GM23338 (cell line): ENCODE data around the gene VOPP1. TPM values are rescaled to one million over a fixed set of nuclear protein-coding genes. Genes with fewer than 3 reads are reported as not detected.

Source experiments
- ATAC-seq: fragments of 200-7000 bp; cut with Tn5 transposase; 3 replicates; pipeline ENCODE4 v1.9.1; 2020
- DNase-seq: peaks from one replicate; pipeline ENCODE4 v3.0.0-alpha.2; 2015; ENCODE audit warnings: low spot score
- H2AFZ ChIP-seq: fragments of 200-600 bp; sonication (generic); 2 replicates; pipeline ENCODE4 v1.8.0; 2016; ENCODE audit warnings: antibody characterized with exemption, mild to moderate bottlenecking, moderate library complexity
- H3F3A ChIP-seq: fragments of 200-600 bp; sonication (generic); replicated peaks from 2 replicates; pipeline ENCODE4 v1.8.0; 2017; ENCODE audit warnings: antibody characterized with exemption, mixed run types, low read depth
- H3K27ac ChIP-seq: fragments of 200-600 bp; sonication (generic); 2 replicates; pipeline ENCODE4 v1.6.1; 2016; ENCODE audit warnings: low read depth
- H3K27me3 ChIP-seq: fragments of 200-600 bp; sonication (generic); 2 replicates; pipeline ENCODE4 v1.8.0; 2016; ENCODE audit warnings: mild to moderate bottlenecking, mixed run types, moderate library complexity; ENCODE audit not compliant: insufficient read depth
- H3K36me3 ChIP-seq: fragments of 200-600 bp; sonication (generic); 2 replicates; pipeline ENCODE4 v1.8.0; 2016; ENCODE audit warnings: mild to moderate bottlenecking; ENCODE audit not compliant: insufficient read depth
- H3K4me1 ChIP-seq: fragments of 200-600 bp; sonication (generic); 2 replicates; pipeline ENCODE4 v1.8.0; 2016; ENCODE audit warnings: mild to moderate bottlenecking, moderate library complexity; ENCODE audit not compliant: insufficient read depth
- H3K4me2 ChIP-seq: fragments of 200-600 bp; sonication (generic); 2 replicates; pipeline ENCODE4 v1.7.1; 2017; ENCODE audit warnings: mixed run types
- H3K4me3 ChIP-seq: fragments of 200-600 bp; sonication (generic); 2 replicates; pipeline ENCODE4 v1.6.1; 2016; ENCODE audit warnings: mixed run types
- H3K79me2 ChIP-seq: fragments of 200-600 bp; sonication (generic); replicated peaks from 2 replicates; pipeline ENCODE4 v1.8.0; 2017; ENCODE audit warnings: mild to moderate bottlenecking; ENCODE audit not compliant: insufficient read depth
- H3K9me2 ChIP-seq: fragments of 200-600 bp; sonication (generic); 2 replicates; pipeline ENCODE4 v1.8.0; 2017; ENCODE audit not compliant: insufficient read depth
- H4K20me1 ChIP-seq: fragments of 200-600 bp; sonication (generic); replicated peaks from 2 replicates; pipeline ENCODE4 v1.8.0; 2017; ENCODE audit warnings: mild to moderate bottlenecking; ENCODE audit not compliant: insufficient read depth
- H3K27ac Mint-ChIP-seq: 2 replicates; pipeline ENCODE4 v1.8.0; 2020; ENCODE audit warnings: inconsistent platforms, mild to moderate bottlenecking, moderate library complexity, mixed read lengths
- H3K27me3 Mint-ChIP-seq: 3 replicates; pipeline ENCODE4 v1.8.0; 2022; ENCODE audit warnings: low read depth, mild to moderate bottlenecking, moderate library complexity, mixed read lengths, inconsistent platforms; ENCODE audit not compliant: insufficient read depth, poor library complexity
- H3K36me3 Mint-ChIP-seq: 3 replicates; pipeline ENCODE4 v1.8.0; 2021; ENCODE audit warnings: low read depth, mild to moderate bottlenecking, inconsistent platforms, moderate library complexity, mixed read lengths
- H3K4me1 Mint-ChIP-seq: 3 replicates; pipeline ENCODE4 v1.8.0; 2020; ENCODE audit warnings: mild to moderate bottlenecking, inconsistent platforms, mixed read lengths
- H3K4me3 Mint-ChIP-seq: 3 replicates; pipeline ENCODE4 v1.8.0; 2021; ENCODE audit warnings: moderate library complexity, mild to moderate bottlenecking, inconsistent platforms, mixed read lengths
- H3K9me3 Mint-ChIP-seq: 3 replicates; pipeline ENCODE4 v1.8.0; 2020; ENCODE audit warnings: moderate library complexity, mild to moderate bottlenecking, inconsistent platforms, mixed read lengths
- CREB1 ChIP-seq: fragments of 250-450 bp; sonication (Bioruptor Pico); IDR thresholded peaks from 2 replicates; pipeline ENCODE4 v1.5.0; 2020; ENCODE audit warnings: low read depth, mild to moderate bottlenecking, moderate library complexity
- CTCF ChIP-seq, 2 experiments: fragments of 200-600 bp in 1 of 2; sonication (generic) in 1 of 2; conservative IDR thresholded peaks; 2 replicates each; pipeline versions ENCODE4 v1.5.1 to v1.6.1; 2016 to 2017; ENCODE audit warnings: antibody characterized with exemption in 2 of 2, low read depth in 2 of 2, mild to moderate bottlenecking in 2 of 2, moderate library complexity in 1 of 2
- ETS1 ChIP-seq: IDR thresholded peaks from 2 replicates; pipeline ENCODE4 v1.6.1; 2016; ENCODE audit warnings: antibody characterized with exemption
- EZH2 ChIP-seq: fragments of 200-600 bp; sonication (generic); IDR thresholded peaks from one replicate; pipeline ENCODE4 v1.8.0; 2017; ENCODE audit warnings: antibody characterized with exemption, mild to moderate bottlenecking, low read depth; ENCODE audit not compliant: unreplicated experiment
- EZH2phosphoT487 ChIP-seq: fragments of 200-600 bp; sonication (generic); IDR thresholded peaks from one replicate; pipeline ENCODE4 v1.8.1; 2018; ENCODE audit warnings: antibody characterized with exemption; ENCODE audit not compliant: unreplicated experiment
- JUNB ChIP-seq: IDR thresholded peaks from one replicate; pipeline ENCODE4 v1.6.1; 2016; ENCODE audit warnings: antibody characterized with exemption; ENCODE audit not compliant: unreplicated experiment
- NANOG ChIP-seq: IDR thresholded peaks from 2 replicates; pipeline ENCODE4 v1.6.1; 2016; ENCODE audit warnings: antibody characterized with exemption, borderline replicate concordance
- POLR2AphosphoS5 ChIP-seq: IDR thresholded peaks from 2 replicates; pipeline ENCODE4 v1.6.1; 2016; ENCODE audit warnings: antibody characterized with exemption, low read depth
- REST ChIP-seq: IDR thresholded peaks from one replicate; pipeline ENCODE4 v1.6.1; 2018; ENCODE audit warnings: antibody characterized with exemption; ENCODE audit not compliant: unreplicated experiment
- STAT1 ChIP-seq: IDR thresholded peaks from one replicate; pipeline ENCODE4 v1.6.1; 2016; ENCODE audit warnings: antibody characterized with exemption; ENCODE audit not compliant: unreplicated experiment
- ZNF114 ChIP-seq: fragments of 250-450 bp; sonication (Bioruptor Pico); IDR thresholded peaks from 2 replicates; pipeline ENCODE4 v1.5.0; 2020; ENCODE audit warnings: mild to moderate bottlenecking, moderate library complexity
- ZNF331 ChIP-seq: fragments of 250-450 bp; sonication (Bioruptor Pico); IDR thresholded peaks from 2 replicates; pipeline ENCODE4 v1.5.0; 2020; ENCODE audit warnings: low read depth, mild to moderate bottlenecking, moderate library complexity
- ZNF462 ChIP-seq: fragments of 250-450 bp; sonication (Bioruptor Pico); IDR thresholded peaks from 2 replicates; pipeline ENCODE4 v1.5.0; 2020; ENCODE audit warnings: mild to moderate bottlenecking, moderate library complexity
- polyA plus RNA-seq: library from polyadenylated mRNA; unstranded; fragments of >200 nt; fragmentation: Nextera tagmentation; extraction: Ambion mirVana; gene quantifications from 2 replicates; pipeline ENCODE4 v1.2.1, GENCODE V29; 2016
- total RNA-seq: library from RNA; depleted of rRNA; stranded (reverse); fragments of >200 nt; shearing (Covaris generic); gene quantifications from 2 replicates; pipeline ENCODE4 v1.2.3, GENCODE V29; 2014

Gene VOPP1
- total and polyA plus RNA-seq, 2 experiments from 2014 or later: 28.2 to 73.7 TPM

- H2AFZ ChIP-seq: no peak overlapping the region
- DNase-seq: no peak
- H3K4me1 ChIP-seq: no peaks in the 10 kb centered on the region
- no peak overlapping the region for H3K4me2 ChIP-seq
- no peaks in the 10 kb centered on the region; the same call in 2 of the 3 replicates for H3K4me1 Mint-ChIP-seq
- peaks cover 13% of the 10 kb centered on the region for H3K27me3 Mint-ChIP-seq
- H3K9me3 Mint-ChIP-seq: peaks cover 77% of the 10 kb centered on the region
- H4K20me1 ChIP-seq: no peaks in the 10 kb centered on the region
- H3K79me2 ChIP-seq: no peaks in the 10 kb centered on the region
- H3K4me3 ChIP-seq: no peak overlapping the region
- TF ChIP-seq NANOG (no peak), ZNF331 (CRISPR knock-in tag) (no peak), JUNB (no peak), CTCF (conservative IDR thresholded peaks at IDR 0.05; ENCODE audit: low read depth in 2 of 2) (no peak), ZNF114 (CRISPR knock-in tag) (no peak), ETS1 (no peak), EZH2phosphoT487 (no peak), STAT1 (no peak), POLR2AphosphoS5 (no peak), ZNF462 (CRISPR knock-in tag) (no peak), EZH2 (no peak), REST (no peak), CREB1 (CRISPR knock-in tag) (no peak)
- no peak overlapping the region for H3K27ac Mint-ChIP-seq
- no peak for ATAC-seq
- no peaks in the 10 kb centered on the region for H3F3A ChIP-seq
- peaks cover 85% of the 10 kb centered on the region for H3K36me3 Mint-ChIP-seq
- H3K27ac ChIP-seq: no peak overlapping the region
- no peaks in the 10 kb centered on the region for H3K27me3 ChIP-seq
- peaks cover 8% of the 10 kb centered on the region; the same call in 1 of the 2 replicates for H3K36me3 ChIP-seq
- H3K9me2 ChIP-seq: no peaks in the 10 kb centered on the region
- no peak overlapping the region for H3K4me3 Mint-ChIP-seq
Measured at GRCh38 chr7:55464422-55464821, 107.9 kb downstream of the VOPP1 start.
